Lower leg skin (tissue), 3 donors: Measurements from ENCODE around the gene DYNLRB1.

Source experiments
- CTCF ChIP-seq, 3 donors: fragments of 450-650 bp; IDR thresholded peaks; one replicate each; pipeline ENCODE4 v1.5.1; 2016; ENCODE audit warnings: antibody characterized with exemption in 3 of 3, mild to moderate bottlenecking in 3 of 3, moderate library complexity in 2 of 3
- POLR2A ChIP-seq, 2 donors: fragments of 450-650 bp; IDR thresholded peaks; one replicate each; pipeline ENCODE4 v1.6.1; 2016 to 2017; ENCODE audit warnings: antibody characterized with exemption in 2 of 2, mild to moderate bottlenecking in 1 of 2, moderate library complexity in 1 of 2

GRCh38 chr20:34579191-34579978 is 63.2 kb downstream of the DYNLRB1 start:
- no peak for TF ChIP-seq POLR2A (IDR thresholded peaks at IDR 0.05)
- no peak for TF ChIP-seq CTCF (IDR thresholded peaks at IDR 0.05)
